GM18502 (cell line): ENCODE measurements around the gene VANGL1.

Source experiments
- ATAC-seq: cut with Tn5 transposase; IDR thresholded peaks from one replicate; pipeline ENCODE4 v1.9.1; 2021; ENCODE audit warnings: mild to moderate bottlenecking; ENCODE audit not compliant: unreplicated experiment, poor library complexity

VANGL1 gene

GRCh38 chr1:115726570-115726969, 84.8 kb downstream of the VANGL1 start:
- ATAC-seq, result no peak

DNA sequence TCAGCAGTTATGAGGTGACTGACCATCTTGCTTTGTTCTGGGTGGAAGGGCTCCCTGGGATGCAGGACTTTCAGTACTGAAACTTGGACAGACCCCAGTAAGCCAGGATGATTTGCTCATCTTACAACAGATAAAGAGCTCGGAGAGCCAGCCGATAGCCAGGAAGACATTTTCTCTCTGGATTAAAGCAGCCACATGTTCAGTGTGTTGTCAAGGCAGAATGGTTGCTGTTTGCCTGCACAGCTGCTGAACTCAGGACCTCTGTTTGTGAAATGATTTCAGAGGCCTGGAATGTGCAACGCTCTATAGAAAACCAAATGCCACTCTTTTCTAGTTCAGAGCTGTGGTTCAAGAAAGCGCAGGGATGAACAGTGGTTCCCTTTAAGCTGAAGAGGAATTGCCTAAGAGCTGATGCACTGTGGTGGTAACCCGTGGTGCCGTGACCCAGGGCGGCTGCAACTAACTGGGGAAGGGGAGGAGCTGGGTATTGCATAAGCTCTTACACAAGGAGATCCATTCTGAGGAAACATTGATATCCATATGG, 86.0 kb downstream of the VANGL1 start:
- ATAC-seq, result no peak

GRCh38 chr1:115728341-115728740, 86.6 kb downstream of the VANGL1 start:
- no peak for ATAC-seq

- ATAC-seq, result peak; percentile 97
Measured at GRCh38 chr1:115729756-115730155, 88.0 kb downstream of the VANGL1 start.

DNA sequence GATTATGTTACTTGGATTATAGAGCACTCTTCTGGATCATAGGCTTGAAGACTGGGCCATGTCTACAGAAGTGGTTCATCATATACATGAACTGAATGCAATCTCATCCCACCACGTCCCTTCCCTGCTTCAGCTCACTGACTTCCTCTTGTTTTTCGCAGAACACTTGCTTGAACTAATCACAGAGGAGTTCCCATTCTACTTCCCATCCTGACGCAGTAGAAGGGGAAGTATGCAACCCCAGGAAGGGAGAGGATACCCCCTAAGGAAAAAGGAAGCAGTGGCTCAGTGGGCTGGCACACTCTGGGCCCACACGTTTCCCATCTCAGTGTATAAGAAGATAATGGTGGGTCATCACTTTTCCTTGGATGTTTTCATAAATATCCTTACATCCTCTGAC, 90.5 kb downstream of the VANGL1 start:
- ATAC-seq, result no peak

DNA sequence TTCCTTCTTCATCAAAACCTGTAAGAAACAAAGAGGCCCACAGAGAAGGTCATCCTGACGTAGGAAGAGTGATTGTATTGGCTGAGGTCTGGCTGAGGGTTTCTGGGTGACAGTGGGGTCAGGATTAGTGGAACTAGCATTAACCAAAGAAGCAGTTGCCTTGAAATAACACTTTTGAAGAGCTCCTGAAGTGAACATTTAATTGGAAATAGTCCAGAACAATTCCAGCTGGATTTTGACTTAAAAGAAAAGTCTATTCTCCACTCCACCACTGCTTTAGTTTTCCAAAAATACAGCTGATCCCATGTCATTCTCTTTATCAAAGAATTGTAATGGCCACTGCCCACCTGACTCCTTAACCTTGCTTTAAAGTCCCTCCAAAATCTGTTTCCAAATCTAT, 99.0 kb downstream of the VANGL1 start:
- no peak for ATAC-seq

GRCh38 chr1:115744646-115745275, 103.0 kb downstream of the VANGL1 start:
- ATAC-seq, result no peak

GRCh38 chr1:115746021-115746690, 104.4 kb downstream of the VANGL1 start:
- ATAC-seq, result no peak
